GM19025 (cell line): ENCODE measurements around the gene RBP2.

ENCODE experiments used
- ATAC-seq: cut with Tn5 transposase; IDR thresholded peaks from one replicate; pipeline ENCODE4 v1.9.1; 2021; ENCODE audit warnings: mild to moderate bottlenecking, low read depth, moderate library complexity; ENCODE audit not compliant: unreplicated experiment

Gene RBP2

DNA sequence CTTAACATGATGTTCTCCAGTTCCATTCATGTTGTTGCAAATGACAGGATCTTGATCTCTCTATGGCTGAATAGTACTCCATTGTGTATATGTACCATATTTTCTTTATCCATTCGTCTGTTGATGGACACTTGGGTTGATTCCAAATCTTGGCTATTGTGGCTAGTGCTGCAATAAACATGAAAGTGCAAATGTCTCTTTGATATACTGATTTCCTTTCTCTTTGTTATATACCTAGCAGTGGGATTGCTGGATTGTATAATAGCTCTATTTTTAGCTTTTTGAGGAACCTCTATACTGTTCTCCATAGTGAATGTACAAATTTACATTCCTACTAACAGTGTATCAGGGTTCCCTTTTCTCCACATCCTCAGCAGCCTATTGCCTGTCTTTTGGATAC is 5.9 kb upstream of the RBP2 start:
- ATAC-seq = no peak

DNA sequence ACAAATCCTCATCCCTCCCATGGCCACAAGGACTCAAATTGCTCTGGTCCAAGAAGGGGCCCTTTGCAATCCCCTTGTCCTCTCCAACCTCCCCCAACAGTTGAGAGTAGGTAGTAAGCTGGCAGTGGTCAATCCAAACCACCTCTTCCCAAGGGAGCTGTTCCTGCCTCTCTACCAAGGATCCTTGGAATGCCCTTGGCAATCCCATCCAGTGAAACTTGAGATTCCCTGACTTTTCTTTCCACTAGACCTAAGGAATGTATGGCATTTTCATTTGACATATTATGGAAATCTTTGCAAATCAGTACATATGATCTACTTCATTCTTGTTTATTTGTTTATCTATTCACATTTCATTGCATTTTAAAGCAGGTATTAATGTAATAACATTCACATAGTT is 4.8 kb upstream of the RBP2 start:
- no peak for ATAC-seq

DNA sequence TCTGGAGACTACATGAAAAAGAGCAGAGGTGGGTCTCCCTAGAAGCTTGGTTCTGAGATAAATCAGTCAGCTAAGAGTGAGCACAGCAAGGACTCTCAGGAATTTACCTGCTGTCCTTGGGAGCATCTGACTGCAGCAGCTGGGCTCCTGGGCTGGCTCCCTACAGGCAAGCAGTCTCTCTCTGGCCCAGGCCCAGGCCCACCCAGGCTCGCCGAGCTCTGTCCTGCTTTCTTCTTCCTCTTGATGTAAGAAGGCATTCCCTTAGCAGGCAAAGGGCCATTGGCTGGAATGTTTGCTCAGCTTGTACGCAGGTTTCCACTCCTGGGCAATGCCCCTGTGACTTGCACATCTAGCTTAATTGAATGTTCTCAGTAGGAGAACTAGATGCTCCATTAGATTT is 4.3 kb upstream of the RBP2 start:
- no peak for ATAC-seq

DNA sequence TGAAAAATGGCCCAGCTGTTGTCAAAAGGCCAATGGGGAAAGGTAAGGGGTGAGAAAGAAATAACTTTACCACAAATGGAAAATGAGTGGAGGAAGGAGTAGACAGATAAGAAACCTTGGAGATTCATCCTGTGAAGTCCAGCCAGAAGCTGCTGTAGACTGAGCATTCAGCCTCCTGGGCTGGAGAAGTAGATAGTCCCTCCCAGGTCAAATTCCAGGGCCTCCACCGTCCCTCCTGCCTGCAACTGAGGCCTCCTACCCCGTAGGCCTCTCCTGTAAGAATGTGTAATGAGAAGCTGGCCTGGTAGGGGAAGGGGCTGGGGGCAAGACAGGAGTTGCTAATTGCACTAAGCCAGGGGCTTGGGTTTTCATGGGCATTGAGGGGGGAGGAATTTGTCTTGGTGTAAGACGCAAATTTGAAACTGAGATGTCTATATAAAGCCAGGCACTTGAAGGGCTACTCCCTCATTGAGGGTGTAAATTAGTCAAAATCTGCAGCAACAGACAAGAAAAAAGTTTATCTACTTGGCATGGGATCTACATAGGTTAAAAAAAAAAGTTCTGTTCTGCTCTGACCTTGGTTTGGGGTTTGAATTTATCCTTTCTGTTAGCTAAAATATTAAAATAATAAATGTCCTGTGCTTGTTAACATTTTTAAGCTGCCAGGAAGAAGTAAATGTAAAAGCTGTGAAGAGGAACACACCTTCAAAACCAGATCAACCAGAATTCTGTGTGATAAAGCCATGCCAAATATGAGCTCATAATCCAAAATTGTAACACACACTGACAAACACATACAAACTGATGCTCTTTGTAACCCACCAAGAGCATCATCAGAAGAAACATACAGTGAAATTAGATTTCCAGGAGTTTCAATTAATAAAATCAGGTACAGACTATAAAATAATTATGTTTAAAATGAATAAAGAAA is 1.7 kb upstream of the RBP2 start:
- no peak for ATAC-seq

DNA sequence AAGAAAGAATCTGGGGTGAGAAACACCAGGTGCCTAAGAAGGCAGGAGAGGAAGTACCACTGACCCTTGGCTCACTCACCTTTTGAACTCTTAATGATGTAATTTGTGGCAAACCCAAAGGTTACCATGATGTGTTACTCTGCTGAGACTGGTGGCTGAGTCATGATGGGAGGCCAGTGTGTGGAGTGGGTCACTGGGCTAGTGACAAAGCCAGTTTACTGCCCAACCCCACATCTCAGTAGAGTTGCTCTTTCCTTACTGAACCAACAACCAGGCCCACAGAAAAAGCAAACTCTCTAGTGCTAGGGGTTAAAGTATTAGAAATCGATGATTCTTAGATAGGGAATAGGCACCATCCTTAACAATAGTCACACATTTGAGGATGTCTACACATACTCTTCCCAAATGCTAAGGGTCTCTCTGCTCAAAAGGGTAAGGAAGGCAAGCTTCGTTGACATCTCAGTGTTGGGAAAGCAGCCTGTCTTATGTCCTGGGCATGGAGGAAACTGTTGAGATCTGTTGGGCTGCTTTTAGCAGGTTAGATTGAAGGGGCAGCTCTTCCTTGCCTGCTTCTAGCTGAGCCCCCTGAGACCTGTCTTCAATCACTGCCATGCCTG is 3.1 kb downstream of the RBP2 start:
- ATAC-seq = no peak

- no peak for ATAC-seq
Measured at GRCh38 chr3:139472380-139473010, 3.8 kb downstream of the RBP2 start.

- ATAC-seq = no peak
Measured at GRCh38 chr3:139470199-139470598, 6.1 kb downstream of the RBP2 start.

- no peak for ATAC-seq
Measured at GRCh38 chr3:139468399-139468798, 7.9 kb downstream of the RBP2 start.

- no peak for ATAC-seq
Measured at GRCh38 chr3:139466360-139466759, 10.0 kb downstream of the RBP2 start.

DNA sequence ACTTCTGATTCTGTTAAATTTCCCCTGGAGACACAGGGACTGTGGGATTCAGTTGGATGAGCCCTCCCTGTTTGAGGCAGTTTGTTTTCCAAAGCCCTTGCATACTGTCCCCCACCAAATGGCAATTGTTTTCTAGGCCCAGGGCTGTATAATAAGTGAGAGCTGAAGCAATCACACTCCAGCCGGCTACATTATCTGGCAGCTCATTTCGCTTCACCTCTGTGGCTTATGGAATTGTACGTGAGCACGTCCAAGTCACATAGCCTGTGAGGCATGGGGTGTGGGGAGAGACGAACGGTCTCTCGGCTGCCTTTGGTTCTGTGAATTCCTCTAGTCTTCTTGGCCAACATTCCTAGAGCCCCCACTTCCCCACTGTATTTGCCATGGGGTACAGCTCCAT is 10.7 kb downstream of the RBP2 start:
- ATAC-seq = no peak

DNA sequence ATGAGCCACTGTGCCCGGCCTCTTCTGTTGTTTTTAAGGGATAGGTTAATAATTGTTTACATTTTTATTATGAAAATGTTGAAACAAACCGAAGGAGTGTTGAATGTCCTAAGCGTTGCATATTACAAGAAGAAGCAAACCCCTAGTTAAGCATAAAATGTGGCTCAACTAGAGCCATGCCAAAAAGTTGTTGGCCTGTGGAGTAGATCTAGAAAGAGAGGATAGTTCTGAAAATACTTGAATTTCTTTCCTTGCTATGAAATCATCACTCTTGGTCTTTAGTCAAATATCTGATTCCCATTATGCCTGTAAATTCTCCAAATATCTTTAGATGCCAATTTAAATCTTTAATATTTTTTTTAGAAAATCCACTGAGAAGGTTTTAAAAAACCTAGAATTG is 12.8 kb downstream of the RBP2 start:
- no peak for ATAC-seq

GRCh38 chr3:139460529-139460928 is 15.8 kb downstream of the RBP2 start:
- no peak for ATAC-seq

GRCh38 chr3:139460076-139460475 is 16.2 kb downstream of the RBP2 start:
- ATAC-seq = no peak

GRCh38 chr3:139458348-139458747 is 18.0 kb downstream of the RBP2 start:
- ATAC-seq = no peak

DNA sequence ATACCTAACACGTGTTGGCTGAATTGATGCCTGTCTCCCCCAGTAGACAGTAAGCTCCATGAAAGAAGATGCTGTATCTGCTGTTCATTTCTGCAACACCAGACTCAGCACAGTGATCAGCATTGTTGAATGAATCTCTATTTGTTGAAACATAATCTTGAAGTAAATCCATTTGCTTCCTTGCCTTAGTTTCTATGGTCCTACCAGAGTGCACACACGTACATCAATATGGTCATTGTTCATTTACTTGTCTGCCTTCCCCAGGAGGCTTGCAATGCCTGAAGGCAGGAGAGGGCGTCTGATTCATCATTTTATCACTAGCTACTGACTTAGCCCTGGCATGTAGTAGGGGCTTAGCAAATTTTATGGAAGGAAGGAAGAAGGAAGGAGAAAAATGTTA is 19.2 kb downstream of the RBP2 start:
- ATAC-seq = no peak

- ATAC-seq = no peak
Measured at GRCh38 chr3:139456386-139456785, 19.9 kb downstream of the RBP2 start.

DNA sequence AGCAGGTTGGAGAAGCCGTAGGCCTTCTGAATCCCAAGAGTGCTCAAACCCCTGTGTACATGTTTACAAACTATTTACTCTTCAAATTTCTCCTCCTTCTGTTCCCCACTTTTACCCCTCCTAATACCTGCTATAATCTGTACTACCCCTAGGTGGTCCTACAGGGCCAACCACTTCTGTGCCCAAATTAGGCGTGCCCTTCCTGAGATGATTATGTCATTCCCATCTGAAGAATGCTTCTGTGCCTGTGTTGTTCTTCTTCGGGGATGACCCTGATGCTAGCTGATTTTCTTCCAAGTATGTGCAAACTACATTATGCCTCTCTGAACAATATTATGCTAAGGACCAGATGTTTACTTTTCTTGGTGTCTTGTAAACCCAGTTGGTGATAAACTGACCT is 20.5 kb downstream of the RBP2 start:
- ATAC-seq = no peak

GRCh38 chr3:139455206-139455605 is 21.1 kb downstream of the RBP2 start:
- ATAC-seq = no peak

DNA sequence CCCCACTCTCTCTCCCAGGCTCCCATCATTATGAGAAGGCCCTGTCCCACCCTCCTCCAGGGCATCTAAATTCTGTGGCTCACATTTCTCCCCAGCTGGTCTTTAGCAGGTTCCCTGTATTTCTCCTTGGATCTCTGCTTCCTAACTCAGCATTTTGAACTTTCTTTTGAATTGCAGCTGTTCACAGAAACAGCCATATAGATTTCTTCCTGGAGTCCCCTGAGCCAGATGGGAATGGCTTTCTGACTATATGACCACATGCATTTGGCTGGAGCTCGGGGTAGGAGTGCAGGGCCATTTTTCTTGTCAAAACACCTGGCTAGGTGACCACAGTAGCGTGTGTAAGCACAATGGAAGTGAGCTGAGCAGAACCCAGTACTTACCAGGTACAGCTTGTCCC is 22.0 kb downstream of the RBP2 start:
- ATAC-seq = no peak

DNA sequence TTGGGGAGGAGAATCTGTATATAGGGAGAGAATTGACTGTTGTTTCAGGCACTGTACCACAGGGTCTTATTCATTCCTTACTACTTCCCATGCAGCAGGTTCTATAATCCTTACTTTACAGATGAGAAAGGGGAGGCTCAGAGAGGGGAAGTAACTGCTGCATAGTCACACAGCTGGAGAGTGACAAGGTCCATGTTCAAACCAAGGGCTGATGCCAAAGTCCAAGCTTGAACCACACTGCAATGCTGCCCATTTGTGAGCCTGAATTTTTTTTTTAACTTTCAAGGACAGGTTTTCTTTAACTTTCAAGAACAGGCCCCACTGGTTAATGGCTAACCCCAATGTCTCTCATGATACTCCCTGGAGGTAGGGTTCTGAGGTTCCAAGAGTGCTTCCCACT is 26.2 kb downstream of the RBP2 start:
- ATAC-seq = no peak

DNA sequence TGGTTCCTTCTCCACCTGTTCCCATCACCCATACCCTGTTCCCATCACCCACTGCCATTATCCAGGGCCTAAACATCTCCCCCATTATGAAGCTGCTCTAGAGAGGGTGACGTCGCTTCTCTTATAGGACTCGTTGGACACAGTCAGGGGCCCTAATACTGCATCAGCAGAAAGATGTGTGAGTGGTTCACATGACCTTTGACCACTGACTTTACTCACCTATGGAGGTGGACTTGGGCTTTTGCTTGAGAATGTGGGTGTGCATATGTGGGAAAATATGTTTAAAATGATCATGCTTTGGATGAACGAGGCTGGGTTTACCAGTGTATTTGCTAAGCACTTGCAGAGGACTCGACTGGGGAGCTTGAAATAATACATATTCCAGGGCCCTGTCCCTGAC is 26.8 kb downstream of the RBP2 start:
- ATAC-seq = no peak

GRCh38 chr3:139448104-139448503 is 28.2 kb downstream of the RBP2 start:
- no peak for ATAC-seq
